ENCODE data around the gene DMRT1. TPM values are rescaled to one million over a fixed set of nuclear protein-coding genes. Genes with fewer than 3 reads are reported as not detected.

DMRT1 gene
- total and polyA plus RNA-seq, 9 of the 15 experiments (the other 6 are each of a cell fraction or from before 2014, with no cell fraction given) = not detected

- no peaks in the 10 kb centered on the region for H3K9me3 ChIP-seq (replicated peaks; ENCODE audit: control insufficient read depth, insufficient read depth, low read depth, low read length)
- DNase-seq (ENCODE audit: extremely low read depth in 1 of 4, low spot score in 3 of 4) = no peak
- ChIA-PET POLR2A (no interaction called here), CTCF (ENCODE audit: low intra/inter-chr PET ratio) (no interaction called here)
- H3K4me1 ChIP-seq (replicated peaks in 1 of 2; ENCODE audit: control insufficient read depth in 2 of 2, insufficient read depth in 2 of 2, low read length in 2 of 2) = no peaks in the 10 kb centered on the region; a peak in 1 of 5 replicates
- no peaks in the 10 kb centered on the region for H3K36me3 ChIP-seq (ENCODE audit: control insufficient read depth, insufficient read depth, low read length)
- in situ Hi-C loops (cut with MboI) = no loop called here
- peaks cover 0 to 34% of the 10 kb centered on the region in 2 experiments; a peak in 2 of 5 replicates for H3K27me3 ChIP-seq (ENCODE audit: control insufficient read depth in 2 of 2, insufficient read depth in 2 of 2, low read length in 2 of 2)
- no peak overlapping the region for H2AFZ ChIP-seq (ENCODE audit: low read depth, low read length)
- H3K4me3 ChIP-seq = no peak overlapping the region
- H3K4me2 ChIP-seq (ENCODE audit: insufficient read depth, low read length) = no peak overlapping the region
- no peak overlapping the region for H3K9ac ChIP-seq (ENCODE audit: insufficient read depth in 1 of 2, low read depth in 2 of 2, low read length in 2 of 2)
- under 1% methylated on average over 12 of the region's 17 CpGs for WGBS (ENCODE audit: insufficient coverage, low coverage, missing lambda C conversion rate)
- BruUV-seq (replicated peaks) = no TSS peak
- no peak overlapping the region for H3K27ac ChIP-seq (ENCODE audit: extremely low read depth, low read depth, low read length)
- no peaks in the 10 kb centered on the region for H3K9me1 ChIP-seq (ENCODE audit: control insufficient read depth, insufficient read depth, low read length)
- H3K79me2 ChIP-seq (ENCODE audit: control insufficient read depth, insufficient read depth, low read length) = no peaks in the 10 kb centered on the region
- ATAC-seq = no peak
- H4K20me1 ChIP-seq (replicated peaks; ENCODE audit: control insufficient read depth, insufficient read depth, low read length) = no peaks in the 10 kb centered on the region
- intact Hi-C loops (cut with micrococcal nuclease) = no loop called here
- TF ChIP-seq RBM17 (IDR thresholded peaks at IDR 0.05; ENCODE audit: borderline replicate concordance, low read depth, low read length) = no peak
- no peak for TF ChIP-seq BHLHE40 (IDR thresholded peaks at IDR 0.05; ENCODE audit: low read length)
- no peak for TF ChIP-seq FOXP4 (CRISPR knock-in tag; IDR thresholded peaks at IDR 0.05; ENCODE audit: borderline replicate concordance)
- TF ChIP-seq C11orf30 (IDR thresholded peaks at IDR 0.05; ENCODE audit: low read depth) = no peak
- no peak for TF ChIP-seq BCOR (IDR thresholded peaks at IDR 0.05)
- TF ChIP-seq KAT2B (IDR thresholded peaks at IDR 0.05; ENCODE audit: low read depth, low read length) = no peak
- TF ChIP-seq ZNF395 (CRISPR knock-in tag; IDR thresholded peaks at IDR 0.05) = no peak
- no peak for TF ChIP-seq TAF1 (IDR thresholded peaks at IDR 0.05; ENCODE audit: control insufficient read depth, extremely low read depth, insufficient read depth, low read length, severe bottlenecking)
- no peak for TF ChIP-seq RBM15 (IDR thresholded peaks at IDR 0.05; ENCODE audit: insufficient read depth, low read length)
- no peak for TF ChIP-seq TEAD1 (CRISPR knock-in tag; IDR thresholded peaks at IDR 0.05)
- FAIRE-seq = no peak
These were observed 131.9 kb downstream of the DMRT1 start for GRCh38 chr9:973295-973834.

All from K562 (cell line).